Smooth muscle cell of trachea (primary cell): ENCODE data around the gene ITLN2. TPM values are rescaled to one million over a fixed set of nuclear protein-coding genes. Genes with fewer than 3 reads are reported as not detected.

Experiments used
- total RNA-seq: library from RNA; depleted of rRNA; stranded (reverse); fragments of >200 nt; gene quantifications from 2 replicates; pipeline ENCODE4 v1.2.1, GENCODE V29; 2014

Gene ITLN2
- not detected in 2 replicates for total RNA-seq

GRCh38 chr1:160954158-160955104, at the start of gene ITLN2:
Gene ITLN2, minus strand, starts transcription at chr1:160954809. Its CDS starts 68 bp downstream, at chr1:160954741.

Other genes with a start within 250 kb of the ITLN2 start
- gene CD48, start 243.0 kb downstream of the ITLN2 start, total RNA-seq, result not detected in 2 replicates
- not detected in 2 replicates for gene SLAMF7, start 215.6 kb downstream of the ITLN2 start, total RNA-seq
- gene LY9, start 158.6 kb downstream of the ITLN2 start, total RNA-seq, result not detected in 2 replicates
- gene CD244, start 91.9 kb downstream of the ITLN2 start, total RNA-seq, result not detected in 2 replicates
- gene ITLN1, start 69.6 kb downstream of the ITLN2 start, total RNA-seq, result not detected in 2 replicates
- 5.1 and 8.9 TPM in 2 replicates for gene F11R, start 66.3 kb upstream of the ITLN2 start, total RNA-seq
- 10.6 and 34.8 TPM in 2 replicates for gene TSTD1, start 84.2 kb upstream of the ITLN2 start, total RNA-seq
- gene USF1, start 91.2 kb upstream of the ITLN2 start, total RNA-seq, result 72.8 and 75.5 TPM in 2 replicates
- gene ARHGAP30, start 115.1 kb upstream of the ITLN2 start, total RNA-seq, result not detected in 2 replicates
- gene NECTIN4, start 134.7 kb upstream of the ITLN2 start, total RNA-seq, result under 0.01 and 0.17 TPM in 2 replicates
- 1.9 and 4.5 TPM in 2 replicates for gene KLHDC9, start 143.6 kb upstream of the ITLN2 start, total RNA-seq
- 17.0 and 36.5 TPM in 2 replicates for gene PFDN2, start 163.2 kb upstream of the ITLN2 start, total RNA-seq
- 21.4 and 40.4 TPM in 2 replicates for gene NIT1, start 163.3 kb upstream of the ITLN2 start, total RNA-seq
- gene DEDD, start 177.9 kb upstream of the ITLN2 start, total RNA-seq, result 29.4 and 35.9 TPM in 2 replicates
- gene UFC1, start 199.2 kb upstream of the ITLN2 start, total RNA-seq, result 85.7 and 91.3 TPM in 2 replicates
- gene USP21, start 204.7 kb upstream of the ITLN2 start, total RNA-seq, result 10.9 and 12.6 TPM in 2 replicates
- gene PPOX, start 211.6 kb upstream of the ITLN2 start, total RNA-seq, result 7.8 and 14.3 TPM in 2 replicates
- gene B4GALT3, start 222.7 kb upstream of the ITLN2 start, total RNA-seq, result 13.8 and 18.0 TPM in 2 replicates
- gene ADAMTS4, start 244.2 kb upstream of the ITLN2 start, total RNA-seq, result 2.3 and 3.1 TPM in 2 replicates
- gene NDUFS2, start 247.6 kb upstream of the ITLN2 start, total RNA-seq, result 180 and 202 TPM in 2 replicates